ENCODE measurements around the gene MYMX.
"Not testable (repeated sequence)": the region's sequence is repeated elsewhere in the genome, so short reads cannot be mapped to it uniquely, and the experiment has no call there.

MYMX gene

DNA sequence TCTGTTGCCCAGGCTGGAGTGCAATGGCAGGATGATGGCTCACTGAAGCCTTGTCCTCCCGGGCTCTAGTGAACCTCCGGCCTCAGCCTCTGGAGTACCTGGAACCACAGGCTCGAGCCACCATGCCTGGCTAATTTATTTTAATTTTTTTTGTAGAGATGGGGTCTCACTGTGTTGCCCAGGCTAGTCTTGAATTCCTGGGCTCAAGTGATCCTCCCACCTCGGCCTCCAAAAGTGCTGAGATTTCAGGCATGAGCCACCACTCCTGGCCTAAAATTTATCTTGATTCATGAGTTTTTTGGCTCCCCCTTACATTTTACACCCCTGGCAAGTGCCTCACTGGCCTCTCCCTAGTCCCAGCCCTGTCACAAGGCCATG is 4.2 kb downstream of the MYMX start:
- no peak for DNase-seq

DNA sequence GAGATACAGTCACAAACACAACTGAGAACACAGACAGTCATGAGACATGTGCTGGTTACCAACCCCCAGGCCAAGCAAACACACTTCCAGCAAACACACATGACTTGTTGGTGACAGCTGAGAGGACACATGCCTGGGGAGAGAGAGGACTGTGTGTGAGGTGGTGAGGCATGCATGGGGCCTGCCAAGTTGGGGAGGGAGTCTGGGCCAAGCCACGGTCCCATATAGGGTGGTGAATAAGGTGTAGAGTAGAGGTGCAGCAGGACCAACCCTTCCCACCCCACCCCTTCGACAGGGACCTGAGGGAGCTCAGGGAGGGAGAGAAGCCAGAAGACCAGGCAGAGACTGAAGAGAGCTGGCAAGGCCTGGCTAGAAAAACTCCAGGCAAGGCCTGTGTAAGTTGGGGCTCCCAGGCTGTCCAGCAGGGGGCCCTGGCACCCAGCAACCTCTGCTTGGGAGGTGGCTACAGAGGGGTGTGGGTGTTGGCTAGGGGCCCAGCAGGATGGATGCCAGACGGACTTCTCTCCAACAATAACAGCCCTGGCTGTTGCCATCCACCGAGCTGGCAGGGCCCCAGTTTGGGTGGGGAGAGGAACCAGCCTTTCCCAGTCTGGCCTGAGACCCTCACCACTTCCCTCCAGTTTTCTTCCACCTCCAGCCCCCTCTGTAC is 4.7 kb downstream of the MYMX start:
- DNase-seq, result peak; percentile 84

DNA sequence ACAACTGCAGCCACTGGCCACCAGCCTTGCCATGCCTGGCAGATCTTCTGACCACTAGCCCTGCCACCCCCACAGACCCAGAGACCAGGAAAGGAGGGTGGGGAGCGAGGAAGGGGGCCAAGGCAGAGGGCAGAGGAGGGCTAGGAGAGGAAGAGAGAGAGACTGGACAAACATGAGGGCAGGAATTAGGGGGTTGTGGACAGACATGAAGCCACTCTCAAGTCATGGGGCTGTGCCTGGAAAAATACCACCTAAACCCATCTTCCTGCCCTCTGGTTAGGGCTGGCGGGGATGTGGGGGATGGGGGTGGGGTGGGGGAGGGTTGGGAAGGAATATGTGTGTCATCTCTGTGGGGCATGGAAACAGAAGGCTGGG is 5.2 kb downstream of the MYMX start:
- DNase-seq, result no peak

DNA sequence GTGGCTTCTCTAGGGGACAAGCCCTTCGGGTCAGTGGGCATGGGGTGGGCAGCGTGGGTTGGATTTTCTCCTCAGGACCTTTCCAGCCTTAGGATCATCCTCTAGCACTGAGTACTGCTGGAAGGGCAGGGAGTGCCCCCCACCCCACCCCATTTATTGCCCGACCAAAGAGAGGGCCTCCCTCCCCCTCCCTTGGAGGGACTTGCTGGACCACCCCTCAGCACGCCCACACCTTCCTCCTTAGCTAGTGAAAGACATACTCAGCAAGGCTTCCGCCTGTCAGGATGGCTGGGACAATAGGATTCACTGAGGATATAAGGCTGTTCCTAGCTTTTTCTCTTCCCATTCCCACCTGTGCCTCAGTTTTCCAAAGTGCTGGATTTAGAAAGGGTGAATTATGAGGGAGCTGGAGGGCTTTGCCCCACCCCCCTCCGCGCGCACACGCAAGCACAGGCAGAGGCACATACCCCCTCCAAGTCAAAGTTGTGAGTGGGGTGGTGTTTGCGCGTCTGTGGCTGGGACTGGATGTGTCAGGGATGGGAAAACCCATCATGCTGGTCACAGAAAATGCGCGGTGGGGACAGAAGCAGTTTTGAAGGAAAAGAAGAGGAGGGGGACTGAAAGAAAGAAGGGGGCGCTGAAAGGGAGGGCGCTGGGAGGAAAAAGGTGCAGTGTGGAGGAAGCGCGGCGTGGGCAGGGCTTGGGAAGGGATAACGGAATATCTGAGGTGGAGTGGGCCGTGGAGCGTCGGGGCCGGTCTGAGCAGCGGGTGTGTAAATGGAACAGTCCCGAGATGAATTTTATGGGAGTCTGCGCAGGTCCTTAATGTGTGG is 6.0 kb downstream of the MYMX start:
- no peak for DNase-seq

DNA sequence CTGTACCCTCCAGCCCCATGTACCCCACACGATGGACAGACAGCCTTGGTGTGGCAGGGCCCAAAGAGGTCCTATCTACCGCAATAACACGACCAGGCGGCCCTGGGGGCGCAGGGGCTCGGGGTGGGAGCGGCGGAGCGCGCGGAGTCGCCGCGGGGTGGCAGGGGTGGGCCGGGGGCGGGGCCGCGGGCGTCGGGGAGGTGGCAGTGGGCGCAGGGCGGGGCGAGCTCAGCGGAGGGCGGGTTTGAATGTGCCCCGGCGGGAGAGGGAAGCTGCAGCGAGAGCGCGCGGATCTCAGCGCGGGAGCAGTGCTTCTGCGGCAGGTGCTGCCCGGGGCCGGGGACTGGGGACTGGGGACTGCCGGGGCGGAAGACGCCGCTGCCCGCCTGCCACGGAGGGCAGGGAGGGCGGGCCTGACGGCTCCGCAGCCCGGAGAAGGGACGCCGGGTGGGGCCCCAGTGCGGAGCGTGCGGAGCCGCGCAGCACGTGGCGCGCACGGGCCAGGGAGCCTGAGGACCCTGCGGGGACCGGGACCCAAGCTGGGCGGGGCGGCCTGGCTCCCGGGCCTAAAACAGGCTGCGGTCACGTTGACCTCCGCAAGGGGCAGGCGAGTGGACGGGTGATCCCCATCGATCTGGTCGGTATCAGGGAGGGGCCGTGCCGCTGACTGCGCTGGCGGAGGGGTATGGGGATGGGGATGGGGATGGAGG is 6.7 kb downstream of the MYMX start, which contains the start of gene SLC29A1:
Gene SLC29A1, plus strand, starts transcription at position 277 of the 710 bp plus-strand sequence. CDS start 3,719 bp downstream, outside the sequence.
- DNase-seq, result peak; percentile 50

DNA sequence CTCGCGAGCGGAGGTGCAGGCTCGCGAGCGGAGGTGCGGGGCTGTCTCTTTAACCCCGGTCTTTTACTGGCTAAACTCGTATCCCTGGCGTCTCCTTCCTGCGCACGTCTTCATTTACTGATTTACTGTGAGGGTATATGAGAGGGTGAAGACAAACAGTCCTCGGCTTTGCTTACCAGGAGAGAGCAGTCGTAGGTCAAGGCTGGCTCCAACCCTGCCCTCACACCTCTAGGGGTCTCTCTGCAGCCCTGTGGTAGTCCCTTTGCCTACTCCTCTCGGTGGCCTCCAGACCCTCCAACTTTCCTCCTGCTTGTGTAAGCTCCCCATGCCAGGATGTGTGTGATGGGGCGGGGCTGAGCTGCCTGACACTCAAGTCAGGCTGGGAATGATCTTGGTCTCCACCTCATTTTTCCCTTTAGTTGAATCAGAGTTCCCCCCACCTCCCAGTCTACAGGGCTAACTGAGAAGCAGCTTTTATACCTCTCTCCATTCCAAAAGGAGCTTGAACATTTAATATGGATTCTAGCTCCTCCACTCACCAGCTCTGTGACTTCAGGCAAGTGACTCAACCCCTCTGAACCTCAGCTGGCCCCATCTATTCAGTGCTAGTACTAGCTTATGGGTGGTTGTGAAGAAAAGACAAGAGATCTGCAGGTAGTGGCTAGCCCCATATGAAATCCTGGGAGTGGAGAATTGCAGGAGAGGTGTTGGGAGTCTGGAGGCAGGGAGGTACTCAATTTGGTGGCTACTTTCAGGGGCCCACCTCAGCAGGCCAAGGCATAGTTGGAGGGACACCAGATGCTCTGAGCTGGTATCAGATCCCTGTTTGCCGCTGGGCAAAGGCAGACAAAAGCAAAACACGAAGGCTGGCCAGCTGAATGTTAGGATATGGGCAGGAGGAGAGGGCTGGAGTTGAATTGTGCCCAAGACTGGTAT is 7.6 kb downstream of the MYMX start:
- DNase-seq, result no peak

DNA sequence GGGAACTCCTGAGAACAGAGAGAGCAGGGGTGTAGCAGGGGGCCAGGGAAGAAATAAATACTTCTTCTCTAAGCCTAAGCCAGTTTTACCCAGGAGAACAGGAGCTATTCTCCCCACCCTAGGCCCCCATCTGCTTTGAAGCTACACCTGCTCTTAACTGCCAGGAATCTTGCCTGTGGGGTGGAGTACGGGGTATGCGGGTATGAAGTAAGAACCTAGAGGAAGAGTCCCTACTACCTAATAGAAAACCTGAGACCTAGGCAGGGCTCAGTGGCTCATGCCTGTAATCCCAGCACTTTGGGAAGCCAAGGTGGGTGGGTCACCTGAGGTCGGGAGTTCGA is 8.2 kb downstream of the MYMX start:
- no peak for DNase-seq

DNA sequence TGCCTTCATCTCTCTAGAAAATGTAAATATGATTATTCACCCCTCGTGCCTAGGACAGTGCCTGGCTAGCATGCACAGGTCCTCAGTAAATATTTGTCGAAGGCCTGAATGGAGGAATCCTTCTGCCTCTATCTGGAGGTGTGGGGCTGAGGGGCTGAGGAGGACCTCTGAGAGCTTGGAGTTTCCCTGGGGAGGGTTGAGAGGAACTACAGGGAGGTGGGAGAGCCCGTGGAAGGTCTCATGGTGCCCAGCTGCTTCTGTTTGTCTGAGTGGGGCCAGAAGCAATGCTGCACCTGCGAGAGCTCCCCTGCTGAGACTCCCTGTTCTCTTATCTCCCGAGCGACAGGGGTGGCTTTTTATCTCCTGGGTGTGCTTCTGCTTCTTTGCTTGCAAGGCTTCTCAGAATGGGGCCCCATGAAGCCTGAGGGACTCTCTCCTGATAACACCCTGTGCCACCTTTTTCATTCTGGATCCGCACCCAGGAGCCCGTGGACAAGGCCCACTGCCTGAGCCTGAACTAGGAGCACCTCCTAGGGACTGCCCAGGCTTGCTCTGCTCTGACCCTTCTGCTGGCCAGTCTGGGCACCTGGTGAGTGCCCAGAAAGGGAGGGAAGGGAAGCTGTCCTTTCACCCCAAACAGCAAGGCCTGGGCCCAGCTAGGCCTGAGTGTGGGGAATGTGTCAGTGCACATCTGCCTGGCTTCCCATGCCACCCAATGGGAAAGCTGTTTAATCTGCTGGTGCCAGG is 9.0 kb downstream of the MYMX start:
- DNase-seq, result no peak

DNA sequence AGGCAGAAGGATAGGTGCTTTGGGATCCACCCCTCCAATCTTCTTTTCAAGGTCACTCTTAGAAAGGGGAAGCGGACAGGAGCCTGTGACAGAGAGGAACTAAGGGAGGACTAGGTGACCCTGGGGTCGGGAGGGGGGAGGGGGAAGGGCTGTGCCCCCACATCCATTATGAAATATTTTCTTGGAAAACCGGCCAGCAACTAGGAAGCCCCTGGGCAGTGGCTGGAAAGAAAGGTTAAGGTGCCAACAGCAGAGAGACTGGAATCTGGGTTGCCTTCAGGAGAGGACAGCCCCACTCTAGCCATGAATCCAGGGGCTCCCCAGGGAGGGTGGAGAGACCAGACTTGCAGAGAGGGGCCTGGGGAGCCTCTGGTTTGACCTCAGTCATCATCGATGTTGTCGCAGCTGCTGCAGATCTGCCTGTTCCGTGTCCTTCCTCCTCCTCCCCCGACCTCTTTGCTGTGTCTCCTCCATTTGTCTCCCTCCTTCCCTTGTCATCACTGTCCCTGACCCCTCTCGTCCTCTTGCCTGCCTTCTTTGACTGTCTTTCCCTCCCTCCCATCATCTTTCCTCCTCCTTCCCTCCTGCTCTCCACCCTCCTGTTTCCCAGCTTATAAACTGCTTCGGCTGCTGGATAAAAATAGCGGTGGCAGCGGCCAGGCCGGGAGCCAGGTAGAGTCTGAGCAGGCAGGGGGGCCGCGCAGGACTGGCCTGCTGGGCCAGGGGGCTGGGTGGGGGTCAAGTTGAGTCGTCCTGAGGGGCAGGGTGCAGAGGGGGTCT is 9.8 kb downstream of the MYMX start:
- DNase-seq, result no peak

DNA sequence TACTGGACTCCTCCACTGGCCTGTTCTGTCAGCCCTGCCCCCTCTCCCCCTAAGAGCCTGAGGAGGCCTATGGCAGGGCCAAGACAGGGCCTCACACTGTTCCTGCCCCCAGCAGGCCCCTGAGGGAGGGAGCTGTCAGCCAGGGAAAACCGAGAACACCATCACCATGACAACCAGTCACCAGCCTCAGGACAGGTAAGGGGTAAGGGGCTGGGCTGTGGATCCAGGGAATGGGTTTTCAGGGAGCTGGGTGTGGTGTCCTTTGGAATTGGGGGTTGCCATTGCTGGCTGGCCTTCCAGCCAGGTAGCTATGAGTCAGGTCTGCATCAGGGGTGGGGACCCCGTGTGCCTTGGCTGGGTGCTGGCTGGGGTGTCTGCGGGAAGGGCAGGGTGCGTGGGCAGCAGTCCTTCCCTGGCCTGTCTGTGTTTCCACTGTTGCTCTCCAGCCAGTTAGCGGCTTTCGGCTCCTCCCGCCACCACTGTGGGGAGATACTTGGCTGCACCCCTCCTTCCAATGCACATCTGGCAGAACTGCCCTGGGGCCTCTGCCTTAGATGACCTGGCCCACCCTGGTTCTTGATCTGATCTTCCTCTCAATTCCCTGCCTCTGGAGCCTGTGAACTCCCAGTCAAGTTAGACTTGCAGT is 10.5 kb downstream of the MYMX start:
- DNase-seq, result no peak

DNA sequence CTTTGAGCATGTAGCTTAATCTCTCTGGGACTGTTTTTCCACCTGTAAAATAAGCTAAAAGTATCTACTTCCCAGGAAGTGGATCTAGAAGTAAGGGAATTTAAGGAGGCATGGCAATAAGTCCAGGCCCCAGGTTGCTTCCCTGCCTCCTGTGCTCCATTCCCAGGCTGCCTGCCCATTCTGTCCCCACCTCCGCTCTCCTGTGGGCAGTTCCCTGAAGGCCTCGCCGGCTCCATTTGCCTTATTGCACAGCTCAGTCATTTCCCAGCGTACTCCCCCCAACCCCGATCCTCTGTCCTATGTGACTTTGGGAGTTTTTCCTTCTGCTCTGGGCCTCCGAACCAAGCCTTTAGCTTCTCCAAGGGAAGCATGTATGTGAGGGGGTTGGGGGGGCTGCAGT is 11.3 kb downstream of the MYMX start:
- DNase-seq, result no peak

DNA sequence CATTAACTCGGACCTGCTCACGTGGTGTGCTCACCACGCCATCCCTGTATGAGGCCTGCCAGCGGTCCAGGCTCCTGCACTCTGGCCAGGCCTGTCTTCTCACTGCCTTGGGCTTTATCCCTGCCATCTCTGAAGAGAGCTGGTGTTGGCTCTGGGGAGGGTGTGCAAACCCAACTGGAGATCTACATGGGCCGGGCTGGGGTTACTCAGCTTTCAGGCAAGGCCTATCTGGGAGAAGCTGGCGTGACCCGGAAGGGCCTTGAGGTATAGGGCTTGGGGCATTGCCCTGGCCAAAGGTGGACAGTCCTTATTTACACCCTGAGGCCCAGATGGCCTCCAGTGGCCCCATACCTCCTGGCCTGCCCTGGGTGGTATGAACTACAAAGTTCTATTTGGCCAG is 11.7 kb downstream of the MYMX start:
- DNase-seq, result no peak

DNA sequence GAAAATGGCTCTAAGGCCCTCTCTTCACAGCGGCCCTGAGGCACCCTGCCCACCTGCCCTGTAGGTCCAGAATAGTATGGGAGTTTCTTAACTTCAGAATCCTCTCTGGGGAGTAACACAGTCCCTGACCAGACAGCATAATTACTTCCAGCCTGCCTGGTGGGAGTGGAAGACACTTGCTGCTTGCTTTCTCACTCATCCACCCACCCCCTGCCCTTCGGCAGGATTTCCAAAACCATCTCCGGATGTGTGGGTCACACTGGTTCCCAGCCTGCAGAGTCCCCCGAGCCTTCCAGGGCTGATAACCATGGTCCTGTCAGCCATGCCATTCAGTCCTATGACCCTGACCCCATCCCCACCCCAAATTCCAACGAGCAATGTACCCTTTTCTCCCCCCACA is 12.1 kb downstream of the MYMX start:
- DNase-seq, result no peak

DNA sequence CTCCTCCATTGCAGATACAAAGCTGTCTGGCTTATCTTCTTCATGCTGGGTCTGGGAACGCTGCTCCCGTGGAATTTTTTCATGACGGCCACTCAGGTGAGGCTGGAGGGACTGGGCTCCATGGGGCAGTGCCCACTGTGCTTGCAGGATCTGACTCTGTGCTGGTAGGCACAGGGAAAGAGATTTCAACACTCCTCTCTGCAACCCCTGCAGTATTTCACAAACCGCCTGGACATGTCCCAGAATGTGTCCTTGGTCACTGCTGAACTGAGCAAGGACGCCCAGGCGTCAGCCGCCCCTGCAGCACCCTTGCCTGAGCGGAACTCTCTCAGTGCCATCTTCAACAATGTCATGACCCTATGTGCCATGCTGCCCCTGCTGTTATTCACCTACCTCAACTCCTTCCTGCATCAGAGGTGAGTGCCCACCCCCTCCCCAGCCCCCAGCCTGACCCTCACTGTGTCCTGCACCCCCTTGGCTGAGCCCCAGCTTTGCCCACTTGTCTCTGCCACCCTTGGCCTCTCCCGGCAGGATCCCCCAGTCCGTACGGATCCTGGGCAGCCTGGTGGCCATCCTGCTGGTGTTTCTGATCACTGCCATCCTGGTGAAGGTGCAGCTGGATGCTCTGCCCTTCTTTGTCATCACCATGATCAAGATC is 12.8 kb downstream of the MYMX start:
- DNase-seq, result no peak

DNA sequence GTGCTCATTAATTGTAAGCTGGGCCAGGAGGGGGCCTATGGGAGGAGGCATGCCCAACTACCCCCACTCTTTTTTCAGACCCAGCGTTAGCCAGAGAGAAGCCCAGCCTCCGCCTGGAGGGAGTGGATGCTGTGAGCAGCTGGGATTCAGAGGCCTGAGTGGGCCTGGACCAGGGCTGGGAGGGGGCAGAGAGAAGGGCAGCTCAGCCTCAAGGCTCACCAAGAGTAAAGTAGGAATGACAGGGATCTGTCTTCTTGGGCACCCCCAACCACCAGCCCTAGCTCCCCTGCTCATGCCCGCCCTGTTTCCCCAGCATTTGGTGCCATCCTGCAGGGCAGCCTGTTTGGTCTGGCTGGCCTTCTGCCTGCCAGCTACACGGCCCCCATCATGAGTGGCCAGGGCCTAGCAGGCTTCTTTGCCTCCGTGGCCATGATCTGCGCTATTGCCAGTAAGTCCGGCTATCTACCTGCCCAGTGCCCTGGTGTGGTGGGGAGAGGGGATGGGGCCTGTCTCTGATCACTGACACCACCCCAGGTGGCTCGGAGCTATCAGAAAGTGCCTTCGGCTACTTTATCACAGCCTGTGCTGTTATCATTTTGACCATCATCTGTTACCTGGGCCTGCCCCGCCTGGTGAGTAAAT is 13.4 kb downstream of the MYMX start:
- no peak for DNase-seq

DNA sequence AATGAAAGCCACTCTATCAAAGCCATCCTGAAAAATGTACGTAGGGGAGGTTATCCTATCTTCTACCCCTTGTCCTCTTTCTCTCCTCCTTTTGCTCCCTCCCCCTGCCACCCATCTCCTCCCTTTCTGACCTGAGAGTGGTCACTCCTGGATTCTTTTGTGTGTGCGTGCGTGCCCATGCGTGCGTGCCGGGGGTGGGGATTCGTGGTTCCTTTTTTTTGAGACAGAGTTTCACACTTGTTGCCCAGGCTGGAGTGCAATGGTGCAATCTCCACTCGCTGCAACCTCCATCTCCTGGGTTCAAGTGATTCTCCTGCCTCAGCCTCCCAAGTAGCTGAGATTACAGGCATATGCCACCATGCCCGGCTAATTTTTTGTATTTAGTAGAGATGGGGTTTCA is 14.7 kb downstream of the MYMX start:
- DNase-seq, result not testable (repeated sequence)

DNA sequence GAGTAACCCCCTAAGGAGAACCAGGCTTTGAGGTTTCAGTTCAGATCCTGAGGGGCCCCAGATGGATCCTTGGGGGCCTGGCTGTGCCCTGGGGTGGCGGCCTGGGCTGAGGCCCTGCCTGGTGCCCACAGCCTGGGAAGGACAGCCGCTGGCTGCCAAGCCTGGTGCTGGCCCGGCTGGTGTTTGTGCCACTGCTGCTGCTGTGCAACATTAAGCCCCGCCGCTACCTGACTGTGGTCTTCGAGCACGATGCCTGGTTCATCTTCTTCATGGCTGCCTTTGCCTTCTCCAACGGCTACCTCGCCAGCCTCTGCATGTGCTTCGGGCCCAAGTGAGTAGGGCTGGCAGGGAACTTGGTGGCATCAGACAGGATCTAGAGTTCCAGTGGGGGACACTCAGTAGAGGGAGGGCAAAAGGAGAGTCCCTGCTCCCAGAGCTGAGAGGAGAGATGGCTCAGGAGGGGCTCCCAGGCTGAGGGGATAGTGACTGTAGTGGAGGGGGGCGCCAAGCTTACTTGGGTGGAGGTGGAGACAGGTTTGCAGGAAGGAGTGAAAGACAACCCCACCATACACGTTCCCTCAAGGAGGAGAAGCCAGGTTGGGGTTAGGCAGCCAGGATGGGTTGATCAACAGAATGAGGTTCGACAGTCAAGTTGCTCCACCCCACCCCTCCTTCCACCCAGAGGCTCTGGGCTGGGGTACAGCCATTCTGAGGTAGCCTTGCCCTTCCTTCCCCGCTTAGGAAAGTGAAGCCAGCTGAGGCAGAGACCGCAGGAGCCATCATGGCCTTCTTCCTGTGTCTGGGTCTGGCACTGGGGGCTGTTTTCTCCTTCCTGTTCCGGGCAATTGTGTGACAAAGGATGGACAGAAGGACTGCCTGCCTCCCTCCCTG is 16.2 kb downstream of the MYMX start:
- DNase-seq, result no peak

DNA sequence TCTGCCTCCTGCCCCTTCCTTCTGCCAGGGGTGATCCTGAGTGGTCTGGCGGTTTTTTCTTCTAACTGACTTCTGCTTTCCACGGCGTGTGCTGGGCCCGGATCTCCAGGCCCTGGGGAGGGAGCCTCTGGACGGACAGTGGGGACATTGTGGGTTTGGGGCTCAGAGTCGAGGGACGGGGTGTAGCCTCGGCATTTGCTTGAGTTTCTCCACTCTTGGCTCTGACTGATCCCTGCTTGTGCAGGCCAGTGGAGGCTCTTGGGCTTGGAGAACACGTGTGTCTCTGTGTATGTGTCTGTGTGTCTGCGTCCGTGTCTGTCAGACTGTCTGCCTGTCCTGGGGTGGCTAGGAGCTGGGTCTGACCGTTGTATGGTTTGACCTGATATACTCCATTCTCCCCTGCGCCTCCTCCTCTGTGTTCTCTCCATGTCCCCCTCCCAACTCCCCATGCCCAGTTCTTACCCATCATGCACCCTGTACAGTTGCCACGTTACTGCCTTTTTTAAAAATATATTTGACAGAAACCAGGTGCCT is 16.9 kb downstream of the MYMX start:
- DNase-seq, result no peak
